Stimulated activated CD4-positive, alpha-beta T cell treated with anti-CD3 and anti-CD28 coated beads, Interleukin-12 subunit alpha, Interleukin-12 subunit beta, amount 100 ng/mL, for 4 hours (primary cell): ENCODE results near the gene BRINP2.

ENCODE experiments used
- DNase-seq: peaks from one replicate; pipeline ENCODE4 v3.0.0-alpha.2; 2020

Gene BRINP2

DNA sequence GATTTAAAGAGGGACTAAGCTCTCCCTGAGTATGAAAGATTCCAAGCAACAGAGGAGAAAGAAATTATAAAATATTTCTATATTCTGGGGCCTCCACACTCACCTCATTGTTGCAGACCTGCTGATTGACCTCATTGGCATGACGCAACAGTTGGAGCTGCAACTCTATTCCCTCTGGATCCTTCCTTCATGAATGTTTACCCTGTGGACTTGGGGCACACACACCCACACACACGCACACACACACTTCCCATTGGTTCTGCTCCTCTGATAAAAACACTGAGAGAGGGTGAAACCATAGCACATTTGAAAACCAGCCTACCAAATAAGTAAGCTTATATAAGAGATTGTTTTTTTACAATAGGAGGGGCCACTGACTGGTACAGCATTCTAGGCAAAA lies 159.1 kb downstream of the BRINP2 start:
- no peak for DNase-seq
